Loucy (cell line): Measurements from ENCODE around the gene C2CD3.

Experiments used
- EZH2phosphoT487 ChIP-seq: fragments of 200-600 bp; IDR thresholded peaks from 2 replicates; pipeline ENCODE4 v1.6.1; 2018; ENCODE audit warnings: antibody characterized with exemption, mild to moderate bottlenecking, moderate library complexity, borderline replicate concordance
- TF ChIP-seq, protein P1 (sequence below): fragments of 200-600 bp; sonication (generic); conservative IDR thresholded peaks from 2 replicates; pipeline ENCODE4 v1.5.1; 2014; ENCODE audit warnings: mild to moderate bottlenecking, antibody characterized with exemption, low read length

DNA sequence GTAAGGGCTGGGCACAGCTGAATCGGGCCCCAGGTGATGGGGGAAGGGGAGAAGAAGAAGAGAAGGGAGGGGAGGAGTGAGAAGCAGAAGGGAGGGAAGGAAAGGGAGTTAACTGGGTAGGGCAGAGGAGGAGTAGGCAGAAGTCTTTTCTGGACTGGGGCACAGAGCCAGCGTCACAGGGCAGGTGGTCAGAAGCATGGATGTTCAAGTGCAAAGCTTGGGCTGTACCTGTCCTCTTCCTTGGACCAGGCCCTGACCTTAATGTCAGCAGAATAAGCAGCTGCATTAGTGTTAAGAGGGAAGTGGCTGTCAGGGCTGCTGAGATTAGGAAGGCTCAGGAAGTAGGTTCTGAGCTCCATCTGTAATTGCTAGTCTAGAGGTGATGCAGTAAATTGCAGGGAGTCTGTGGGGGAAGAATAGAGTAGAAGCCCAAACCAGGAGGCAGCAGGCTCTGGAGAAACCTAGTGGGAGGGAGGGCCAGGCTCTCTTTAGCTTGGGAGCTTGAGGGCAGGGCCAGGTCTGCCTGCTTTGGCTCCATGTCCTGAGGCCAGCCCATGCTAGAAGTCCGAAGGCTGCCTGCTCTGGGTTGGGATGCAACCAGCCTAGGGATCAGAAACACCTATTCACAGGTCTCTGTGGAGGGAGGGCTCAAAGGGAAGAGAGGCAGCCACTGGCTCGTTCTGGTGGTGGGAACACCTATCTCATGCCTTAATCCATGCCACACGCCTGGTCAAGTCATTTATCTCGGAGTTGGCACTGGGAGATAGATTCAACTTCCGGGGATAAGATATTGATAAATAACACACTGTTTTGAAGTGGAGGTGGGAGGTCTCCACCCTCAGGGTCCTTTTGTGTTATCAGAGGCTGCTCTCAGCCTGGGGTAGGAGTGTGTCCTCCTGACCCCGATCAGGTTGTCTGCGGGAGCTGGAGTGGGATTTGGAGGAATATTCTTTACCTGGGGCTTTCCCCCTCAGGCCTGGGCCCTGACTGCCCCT is 160.2 kb downstream of the C2CD3 start:
- TF ChIP-seq, protein P1, sequence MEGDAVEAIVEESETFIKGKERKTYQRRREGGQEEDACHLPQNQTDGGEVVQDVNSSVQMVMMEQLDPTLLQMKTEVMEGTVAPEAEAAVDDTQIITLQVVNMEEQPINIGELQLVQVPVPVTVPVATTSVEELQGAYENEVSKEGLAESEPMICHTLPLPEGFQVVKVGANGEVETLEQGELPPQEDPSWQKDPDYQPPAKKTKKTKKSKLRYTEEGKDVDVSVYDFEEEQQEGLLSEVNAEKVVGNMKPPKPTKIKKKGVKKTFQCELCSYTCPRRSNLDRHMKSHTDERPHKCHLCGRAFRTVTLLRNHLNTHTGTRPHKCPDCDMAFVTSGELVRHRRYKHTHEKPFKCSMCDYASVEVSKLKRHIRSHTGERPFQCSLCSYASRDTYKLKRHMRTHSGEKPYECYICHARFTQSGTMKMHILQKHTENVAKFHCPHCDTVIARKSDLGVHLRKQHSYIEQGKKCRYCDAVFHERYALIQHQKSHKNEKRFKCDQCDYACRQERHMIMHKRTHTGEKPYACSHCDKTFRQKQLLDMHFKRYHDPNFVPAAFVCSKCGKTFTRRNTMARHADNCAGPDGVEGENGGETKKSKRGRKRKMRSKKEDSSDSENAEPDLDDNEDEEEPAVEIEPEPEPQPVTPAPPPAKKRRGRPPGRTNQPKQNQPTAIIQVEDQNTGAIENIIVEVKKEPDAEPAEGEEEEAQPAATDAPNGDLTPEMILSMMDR, result no peak
- TF ChIP-seq EZH2phosphoT487, result no peak
